Neuronal stem cell (in vitro differentiated cells): Measurements from ENCODE around the gene KIAA0319L.
"Not testable (repeated sequence)": the region's sequence is repeated elsewhere in the genome, so short reads cannot be mapped to it uniquely, and the experiment has no call there.

ENCODE experiments used
- DNase-seq: peaks from one replicate; pipeline ENCODE4 v3.0.0-alpha.2; 2013; ENCODE audit warnings: low spot score
- H2AFZ ChIP-seq: one replicate; pipeline ENCODE4 v1.6.1; 2013; ENCODE audit warnings: mild to moderate bottlenecking, low read length, inconsistent platforms
- H2AK5ac ChIP-seq: 2 replicates; pipeline ENCODE4 v1.6.1; 2013; ENCODE audit warnings: low read depth, mild to moderate bottlenecking, inconsistent platforms, low read length, moderate library complexity, mixed read lengths
- H2BK120ac ChIP-seq: 2 replicates; pipeline ENCODE4 v1.6.1; 2013; ENCODE audit warnings: low read depth, mild to moderate bottlenecking, inconsistent platforms, low read length, moderate library complexity, mixed read lengths
- H2BK12ac ChIP-seq: one replicate; pipeline ENCODE4 v1.6.1; 2013; ENCODE audit warnings: low read length, inconsistent platforms
- H2BK15ac ChIP-seq: 2 replicates; pipeline ENCODE4 v1.6.1; 2013; ENCODE audit warnings: mild to moderate bottlenecking, low read length, inconsistent platforms, mixed read lengths
- H2BK5ac ChIP-seq: one replicate; pipeline ENCODE4 v1.6.1; 2013; ENCODE audit warnings: inconsistent platforms, mild to moderate bottlenecking, low read length, moderate library complexity
- H3K14ac ChIP-seq: one replicate; pipeline ENCODE4 v1.6.1; 2013; ENCODE audit warnings: low read length, inconsistent platforms
- H3K18ac ChIP-seq: 2 replicates; pipeline ENCODE4 v1.6.1; 2013; ENCODE audit warnings: low read length, inconsistent platforms
- H3K23ac ChIP-seq: 2 replicates; pipeline ENCODE4 v1.6.1; 2013; ENCODE audit warnings: low read depth, mild to moderate bottlenecking, mixed read lengths, low read length, inconsistent platforms; ENCODE audit not compliant: poor library complexity
- H3K27ac ChIP-seq: replicated peaks from 3 replicates; pipeline ENCODE4 v1.5.1; 2013; ENCODE audit warnings: low read length, inconsistent platforms
- H3K27me3 ChIP-seq, 3 experiments: 2 replicates each; pipeline ENCODE4 v1.6.1; 2013; ENCODE audit warnings: low read length in 3 of 3, mild to moderate bottlenecking in 2 of 3, inconsistent platforms in 1 of 3, low read depth in 1 of 3, mixed read lengths in 1 of 3, moderate library complexity in 1 of 3; ENCODE audit not compliant: control insufficient read depth in 3 of 3, insufficient read depth in 3 of 3
- H3K36me3 ChIP-seq, 2 donors: replicated peaks in 1 of 2; 2 replicates each; pipeline ENCODE4 v1.6.1; 2013; ENCODE audit warnings: low read length in 2 of 2; ENCODE audit not compliant: control insufficient read depth in 2 of 2, insufficient read depth in 2 of 2
- H3K4ac ChIP-seq: 2 replicates; pipeline ENCODE4 v1.6.1; 2013; ENCODE audit warnings: inconsistent platforms, mild to moderate bottlenecking, low read length, moderate library complexity
- H3K4me1 ChIP-seq, 2 donors: 1 replicate in 1 of 2; 2 replicates in 1 of 2; pipeline ENCODE4 v1.6.1; 2013; ENCODE audit warnings: low read length in 2 of 2, low read depth in 1 of 2; ENCODE audit not compliant: control insufficient read depth in 2 of 2, insufficient read depth in 1 of 2
- H3K4me2 ChIP-seq: one replicate; pipeline ENCODE4 v1.6.1; 2013; ENCODE audit warnings: mild to moderate bottlenecking, low read length, inconsistent platforms; ENCODE audit not compliant: insufficient read depth, poor library complexity, severe bottlenecking
- H3K4me3 ChIP-seq, 2 donors: 2 replicates each; pipeline ENCODE4 v1.5.1; 2013; ENCODE audit warnings: low read length in 2 of 2, mild to moderate bottlenecking in 2 of 2, inconsistent platforms in 1 of 2, moderate library complexity in 1 of 2
- H3K79me1 ChIP-seq: one replicate; pipeline ENCODE4 v1.6.1; 2013; ENCODE audit warnings: low read depth, mild to moderate bottlenecking, inconsistent platforms, low read length, moderate library complexity
- H3K9ac ChIP-seq: one replicate; pipeline ENCODE4 v1.6.1; 2013; ENCODE audit warnings: mild to moderate bottlenecking, low read depth, low read length, inconsistent platforms; ENCODE audit not compliant: poor library complexity
- H3K9me3 ChIP-seq, 2 donors: replicated peaks in 1 of 2; 2 replicates each; pipeline versions ENCODE3 to v1.6.1; 2013; ENCODE audit warnings: low read length in 2 of 2, mild to moderate bottlenecking in 2 of 2, inconsistent platforms in 1 of 2, low read depth in 1 of 2, mixed read lengths in 1 of 2, moderate library complexity in 1 of 2; ENCODE audit not compliant: control insufficient read depth in 2 of 2, insufficient read depth in 1 of 2
- H4K8ac ChIP-seq: one replicate; pipeline ENCODE4 v1.6.1; 2013; ENCODE audit warnings: low read depth, mild to moderate bottlenecking, inconsistent platforms, low read length, moderate library complexity
- H4K91ac ChIP-seq: one replicate; pipeline ENCODE4 v1.6.1; 2013; ENCODE audit warnings: low read length, low read depth, mild to moderate bottlenecking, inconsistent platforms; ENCODE audit not compliant: poor library complexity
- WGBS, 2 donors: extraction: QIAGEN DNeasy Blood & Tissue Kit; methylation state at CpG; one replicate each; pipeline ENCODE4 v1.1.7; 2013; ENCODE audit warnings: missing lambda C conversion rate in 2 of 2, mixed read lengths in 1 of 2; ENCODE audit not compliant: insufficient read length in 2 of 2, insufficient replicate concordance in 1 of 2; ENCODE audit errors: extremely low coverage in 2 of 2; 5-methylcytosine and 5-hydroxymethylcytosine counted together

KIAA0319L gene

GRCh38 chr1:35475856-35476674 is 81.1 kb downstream of the KIAA0319L start:
- Histone ChIP-seq H2AK5ac (no peak overlapping the region), H3K27me3 (no peaks in the 10 kb centered on the region), H3K23ac (no peak overlapping the region), H3K79me1 (no peaks in the 10 kb centered on the region), H3K4me3 (no peak overlapping the region), H3K36me3 (peaks cover 0 to 66% of the 10 kb centered on the region in 2 donors), H3K14ac (no peak overlapping the region), H3K4me2 (no peak overlapping the region), H2BK15ac (no peak overlapping the region), H4K8ac (no peak overlapping the region), H3K18ac (no peak overlapping the region), H3K9me3 (peaks cover 0 to 5% of the 10 kb centered on the region in 2 donors), H2BK12ac (no peak overlapping the region), H3K9ac (no peak overlapping the region), H4K91ac (no peak overlapping the region), H2BK5ac (no peak overlapping the region), H3K27ac (no peak overlapping the region), H3K4me1 (peaks cover 3% of the 10 kb centered on the region in 2 donors), H2BK120ac (no peak overlapping the region), H2AFZ (no peak overlapping the region), H3K4ac (no peak overlapping the region)
- WGBS, 2 donors = no CpG with 5 or more reads among the region's 6 CpGs
- no peak for DNase-seq

- peaks cover 0 to 73% of the 10 kb centered on the region in 2 donors for H3K36me3 ChIP-seq
Observed at GRCh38 chr1:35475356-35475755, 81.8 kb downstream of the KIAA0319L start.

GRCh38 chr1:35473216-35473615 is 84.0 kb downstream of the KIAA0319L start:
- not testable (repeated sequence) for H3K79me1 ChIP-seq, H2BK120ac ChIP-seq, H3K4me1 ChIP-seq, H4K91ac ChIP-seq, H4K8ac ChIP-seq, H2BK15ac ChIP-seq, H3K18ac ChIP-seq, H3K4me2 ChIP-seq, H2BK12ac ChIP-seq, H3K4ac ChIP-seq, H2AFZ ChIP-seq, H3K14ac ChIP-seq, H3K27ac ChIP-seq, DNase-seq, H3K23ac ChIP-seq, H3K27me3 ChIP-seq, H2BK5ac ChIP-seq, H3K4me3 ChIP-seq, H3K9me3 ChIP-seq, H3K9ac ChIP-seq, H2AK5ac ChIP-seq
- H3K36me3 ChIP-seq = peaks cover 4 to 86% of the 10 kb centered on the region in 2 donors
- WGBS, 2 donors = no CpG with 5 or more reads among the region's 3 CpGs

More at GRCh38 chr1:35475356-35475755, 81.8 kb downstream of the KIAA0319L start:
- no peak overlapping the region for H3K27ac ChIP-seq
- no peak overlapping the region for H3K4ac ChIP-seq
- H4K8ac ChIP-seq = no peak overlapping the region
- H3K9ac ChIP-seq = no peak overlapping the region
- H2BK12ac ChIP-seq = no peak overlapping the region
- H2BK15ac ChIP-seq = no peak overlapping the region
- no peak overlapping the region for H2BK5ac ChIP-seq
- no peak overlapping the region for H2AFZ ChIP-seq
- H3K27me3 ChIP-seq = no peaks in the 10 kb centered on the region
- no peak overlapping the region for H3K4me2 ChIP-seq
- H3K9me3 ChIP-seq = peaks cover 0 to 5% of the 10 kb centered on the region in 2 donors
- H3K4me1 ChIP-seq = peaks cover 5 to 7% of the 10 kb centered on the region in 2 donors
- H3K23ac ChIP-seq = no peak overlapping the region
- H2AK5ac ChIP-seq = no peak overlapping the region
- WGBS, 2 donors = no CpG with 5 or more reads among the region's 2 CpGs
- no peak overlapping the region for H4K91ac ChIP-seq
- H2BK120ac ChIP-seq = no peak overlapping the region
- no peak overlapping the region for H3K4me3 ChIP-seq
- H3K18ac ChIP-seq = no peak overlapping the region
- H3K79me1 ChIP-seq = no peaks in the 10 kb centered on the region
- H3K14ac ChIP-seq = no peak overlapping the region
- DNase-seq = no peak

GRCh38 chr1:35470977-35471613 is 86.1 kb downstream of the KIAA0319L start:
- WGBS, 2 donors = no CpG with 5 or more reads among the region's 4 CpGs
- no peak overlapping the region for H3K18ac ChIP-seq
- no peak overlapping the region for H4K8ac ChIP-seq
- no peak overlapping the region for H3K4me2 ChIP-seq
- H3K9ac ChIP-seq = no peak overlapping the region
- H3K27me3 ChIP-seq = no peaks in the 10 kb centered on the region
- H3K4me1 ChIP-seq = peaks cover 5 to 7% of the 10 kb centered on the region in 2 donors
- H3K27ac ChIP-seq = peak overlapping the region; percentile 8
- no peak overlapping the region for H2BK5ac ChIP-seq
- H4K91ac ChIP-seq = no peak overlapping the region
- no peak overlapping the region for H3K4me3 ChIP-seq
- H2BK12ac ChIP-seq = no peak overlapping the region
- H3K79me1 ChIP-seq = no peaks in the 10 kb centered on the region
- DNase-seq = no peak
- no peak overlapping the region for H2AFZ ChIP-seq
- H3K9me3 ChIP-seq = peaks cover 0 to 6% of the 10 kb centered on the region in 2 donors
- no peak overlapping the region for H2BK120ac ChIP-seq
- H3K14ac ChIP-seq = no peak overlapping the region
- H3K23ac ChIP-seq = no peak overlapping the region
- H2AK5ac ChIP-seq = no peak overlapping the region
- H3K36me3 ChIP-seq = peaks cover 7 to 85% of the 10 kb centered on the region in 2 donors
- H2BK15ac ChIP-seq = no peak overlapping the region
- no peak overlapping the region for H3K4ac ChIP-seq
